Measurements from ENCODE around the gene STRBP.
"Not testable (repeated sequence)": the region's sequence is repeated elsewhere in the genome, so short reads cannot be mapped to it uniquely, and the experiment has no call there.

The STRBP gene

DNA sequence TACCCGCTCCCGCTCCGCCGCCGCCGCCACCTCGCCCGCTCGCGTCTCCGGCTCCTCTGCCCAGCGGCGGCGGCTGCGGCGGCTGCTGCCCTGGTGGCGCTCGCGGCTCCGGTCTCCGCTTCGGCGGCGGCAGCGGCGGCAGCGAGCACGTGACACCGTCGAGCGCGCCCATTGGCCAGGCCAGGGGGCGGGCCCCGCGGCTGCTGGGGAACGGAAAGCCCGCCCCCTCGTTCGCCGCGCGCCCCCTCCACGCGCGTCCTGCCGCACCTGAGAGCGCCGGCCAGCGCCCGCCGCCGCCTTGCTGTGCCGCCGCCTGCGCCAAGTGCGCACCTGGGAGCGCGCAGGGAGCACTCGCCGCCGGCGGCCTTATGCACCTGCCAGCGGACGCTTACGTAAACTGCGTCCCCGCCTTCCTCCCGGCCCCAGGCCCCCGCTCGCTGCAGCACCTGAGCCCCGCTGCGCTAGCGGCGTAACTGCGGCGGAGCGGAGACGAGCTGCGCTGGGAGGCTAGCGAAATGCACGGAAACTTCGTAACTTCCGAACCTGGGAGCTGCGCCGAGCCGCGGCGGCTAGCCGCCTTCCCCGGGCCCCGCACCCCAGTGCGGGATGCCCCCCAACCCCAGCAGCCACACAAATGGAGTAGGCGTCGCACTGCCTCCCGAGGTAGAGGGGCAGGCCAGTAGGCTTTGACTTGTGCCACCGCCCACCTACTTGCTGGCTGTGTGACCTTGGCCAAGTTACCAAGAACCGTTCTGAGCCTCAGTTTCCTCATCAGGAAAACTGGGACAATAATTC, at the start of gene STRBP:
TSS of gene STRBP (minus strand) at position 122 of the 795 bp plus-strand sequence. CDS start 84,452 bp downstream, outside the sequence.
- DNase-seq (ENCODE audit: low spot score): peak; percentile 98

GRCh38 chr9:123316053-123316718, 47.8 kb upstream of the STRBP start:
- DNase-seq (ENCODE audit: low spot score): no peak

DNA sequence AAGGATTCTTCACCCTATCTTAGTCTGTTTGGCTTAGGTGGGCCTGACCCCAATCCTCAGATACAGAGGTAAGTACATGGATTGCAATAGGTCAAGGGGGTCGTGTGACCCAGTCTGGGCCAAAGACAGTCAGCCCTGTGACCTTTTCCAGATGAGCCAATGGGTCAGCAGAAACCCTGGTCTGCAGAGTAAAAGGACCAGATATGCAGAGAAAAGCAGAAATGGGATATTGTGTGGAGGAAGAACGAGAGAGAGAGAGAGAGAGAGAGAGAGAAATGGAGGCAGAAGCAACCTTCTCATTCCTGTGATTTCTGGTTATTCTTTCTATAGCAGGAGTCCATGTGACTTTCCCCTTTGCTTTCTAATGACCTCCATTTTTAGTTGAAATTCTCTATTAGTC, 47.2 kb upstream of the STRBP start:
- DNase-seq (ENCODE audit: low spot score): no peak

- no peak for DNase-seq (ENCODE audit: low spot score)
Observed at GRCh38 chr9:123314617-123315016, 46.2 kb upstream of the STRBP start.

GRCh38 chr9:123312306-123312877, 44.0 kb upstream of the STRBP start:
- no peak for DNase-seq (ENCODE audit: low spot score)

- no peak for DNase-seq (ENCODE audit: low spot score)
Observed at GRCh38 chr9:123311250-123311752, 42.9 kb upstream of the STRBP start.

DNA sequence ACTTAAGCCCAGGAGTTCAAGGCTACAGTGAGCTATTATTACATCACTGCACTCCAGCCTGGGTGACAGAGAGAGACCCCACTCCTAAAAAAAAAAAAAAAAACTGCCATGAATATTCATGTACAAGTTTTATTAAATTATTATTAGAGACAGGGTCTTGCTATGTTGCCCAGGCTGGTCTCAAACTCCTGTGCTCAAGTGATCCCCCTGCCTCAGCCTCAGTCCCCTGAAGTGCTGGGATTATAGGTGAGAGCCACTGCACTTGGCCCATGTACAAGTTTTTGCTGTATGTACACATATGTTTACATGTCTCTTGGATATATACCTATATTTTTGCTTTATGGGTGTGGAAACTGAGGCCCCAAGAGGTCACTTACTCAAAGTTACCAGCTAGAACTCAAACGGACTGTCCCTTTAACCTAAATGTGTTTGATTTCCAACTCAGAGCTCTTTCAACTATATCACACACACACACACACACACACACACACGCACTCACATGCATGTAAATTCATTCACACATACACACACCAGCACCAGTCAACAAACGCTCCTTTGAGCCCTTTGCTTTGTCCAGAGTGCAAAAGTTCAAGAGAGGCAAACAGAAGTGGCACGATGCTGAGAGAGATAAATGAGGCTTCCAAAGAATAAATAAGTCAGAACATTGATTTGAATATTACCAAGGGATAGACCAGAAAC, 42.3 kb upstream of the STRBP start:
- DNase-seq (ENCODE audit: low spot score): no peak

GRCh38 chr9:123309611-123310010, 41.2 kb upstream of the STRBP start:
- no peak for DNase-seq (ENCODE audit: low spot score)

GRCh38 chr9:123305879-123306278, 37.5 kb upstream of the STRBP start:
- DNase-seq (ENCODE audit: low spot score): no peak

DNA sequence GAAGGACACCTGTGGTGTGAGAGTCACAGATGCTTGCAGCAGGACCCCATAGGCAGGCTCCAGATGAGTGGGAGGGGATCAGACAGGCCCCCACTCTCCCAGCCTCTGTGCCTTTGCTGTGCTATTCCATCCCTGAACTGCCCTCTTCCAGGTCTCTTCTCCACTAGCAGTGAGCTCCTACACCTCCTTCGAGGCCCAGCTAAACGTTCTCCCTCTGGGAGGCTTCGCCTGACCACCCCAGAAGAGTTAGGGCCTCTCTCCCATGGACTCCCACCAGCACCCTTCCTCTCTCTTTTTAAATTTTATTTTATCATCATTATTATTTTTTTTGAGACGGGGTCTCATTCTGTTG, 35.9 kb upstream of the STRBP start:
- no peak for DNase-seq (ENCODE audit: low spot score)

GRCh38 chr9:123302348-123303214, 34.2 kb upstream of the STRBP start:
- no peak for DNase-seq (ENCODE audit: low spot score)

- not testable (repeated sequence) for DNase-seq (ENCODE audit: low spot score)
Observed at GRCh38 chr9:123301936-123302335, 33.5 kb upstream of the STRBP start.

GRCh38 chr9:123300554-123300953, 32.2 kb upstream of the STRBP start:
- no peak for DNase-seq (ENCODE audit: low spot score)

GRCh38 chr9:123299558-123300126, 31.3 kb upstream of the STRBP start:
- no peak for DNase-seq (ENCODE audit: low spot score)

DNA sequence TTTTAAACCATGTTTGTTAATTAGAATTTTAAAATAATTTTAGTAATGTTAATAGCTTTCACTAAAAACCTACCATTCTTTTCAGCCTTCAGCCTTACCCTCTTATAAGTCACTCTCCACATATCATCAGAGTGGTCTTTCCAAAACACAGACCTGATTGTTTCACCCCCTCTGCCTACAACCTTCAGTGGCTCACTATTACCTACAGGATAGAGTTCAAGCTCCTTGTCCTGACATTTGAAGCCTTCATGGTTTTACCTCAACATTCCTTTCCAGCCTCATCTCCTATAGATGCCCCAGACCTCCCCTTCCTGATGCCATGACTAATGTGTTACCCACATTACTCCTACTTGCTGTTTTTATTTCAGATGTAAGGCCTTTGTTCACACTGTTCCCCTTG, 27.8 kb upstream of the STRBP start:
- no peak for DNase-seq (ENCODE audit: low spot score)

DNA sequence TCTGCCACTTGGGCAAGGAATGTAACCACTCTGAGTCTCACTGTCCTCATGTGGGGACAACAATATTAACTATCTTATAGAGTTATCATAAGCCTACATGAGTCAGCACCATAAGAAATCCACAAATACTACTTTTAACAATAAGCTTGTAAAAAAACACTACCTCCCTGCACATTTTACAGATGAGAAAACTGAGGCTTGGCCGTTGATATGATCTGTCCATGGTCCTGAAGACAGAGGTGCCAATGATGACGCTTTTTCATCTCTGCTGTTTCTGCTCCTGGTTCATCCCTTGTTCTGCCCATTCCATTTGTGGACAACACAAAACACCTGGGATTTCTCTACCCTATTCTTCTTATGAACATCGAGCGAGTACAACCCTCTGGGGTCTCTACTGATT, 23.4 kb upstream of the STRBP start:
- DNase-seq (ENCODE audit: low spot score): no peak

DNA sequence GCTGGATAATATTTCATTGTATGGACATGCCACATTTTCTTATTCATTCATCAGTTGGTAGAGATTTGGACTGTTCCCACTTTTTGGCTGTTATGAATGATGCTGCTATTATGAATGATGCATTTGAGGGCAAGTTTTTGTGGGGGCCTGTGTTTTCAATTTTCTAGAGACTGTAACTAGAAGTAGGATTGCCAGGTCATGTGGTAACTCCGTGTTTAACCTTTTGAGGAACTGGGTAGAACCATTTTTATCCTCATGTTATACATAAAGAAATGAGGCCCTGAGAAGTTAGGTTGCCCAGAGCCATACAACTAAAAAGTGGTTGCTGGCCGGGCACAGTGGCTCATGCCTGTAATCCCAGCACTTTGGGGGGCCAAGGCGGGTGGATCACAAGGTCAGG, 22.4 kb upstream of the STRBP start:
- no peak for DNase-seq (ENCODE audit: low spot score)

DNA sequence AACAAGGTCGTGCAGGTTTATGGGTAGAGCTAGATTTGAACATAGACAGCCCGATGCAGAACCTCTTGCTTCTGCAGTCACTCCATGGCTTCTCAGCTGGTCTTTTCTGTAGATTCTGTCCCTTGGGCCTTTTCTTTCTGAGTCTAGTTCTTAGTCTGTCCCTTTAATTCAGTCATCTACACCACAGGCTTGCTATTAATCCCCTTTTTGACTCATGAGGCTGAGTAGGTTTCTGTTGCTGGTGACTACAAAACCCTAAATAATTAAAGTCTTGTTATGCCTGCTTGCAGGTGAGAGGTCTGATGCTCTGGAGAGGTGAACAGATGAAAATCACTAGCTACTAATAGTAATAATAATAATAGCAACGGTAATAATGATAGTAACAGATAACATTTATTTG, 19.3 kb upstream of the STRBP start:
- DNase-seq (ENCODE audit: low spot score): no peak

DNA sequence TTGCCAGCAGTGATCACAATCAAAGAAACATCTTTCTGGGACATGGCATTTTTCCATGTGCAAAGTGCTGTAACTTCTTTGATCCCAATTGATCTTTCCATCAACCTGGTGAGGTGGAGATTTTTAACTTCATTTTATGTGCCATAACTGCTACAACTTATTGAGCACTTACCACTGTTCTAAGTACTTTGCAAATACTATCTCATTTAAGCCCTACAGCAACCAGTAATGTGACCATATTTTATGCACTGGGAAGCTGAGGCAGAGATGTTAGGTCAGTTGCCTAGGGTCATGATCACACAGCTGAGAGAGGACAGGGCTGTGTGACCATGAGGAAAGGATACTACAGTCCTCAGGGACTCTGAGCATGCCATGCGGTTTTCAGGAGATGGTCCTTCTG, 17.9 kb upstream of the STRBP start:
- DNase-seq (ENCODE audit: low spot score): no peak

GRCh38 chr9:123284656-123285055, 16.3 kb upstream of the STRBP start:
- DNase-seq (ENCODE audit: low spot score): no peak

GRCh38 chr9:123283455-123283854, 15.1 kb upstream of the STRBP start:
- DNase-seq (ENCODE audit: low spot score): no peak
